H1 (cell line): ENCODE results near the gene TBX3. TPM values are rescaled to one million over a fixed set of nuclear protein-coding genes. Genes with fewer than 3 reads are reported as not detected.

Experiments
- CTCF ChIA-PET: fragments of 300-600 bp; sonication (Branson Sonifier 250); formaldehyde crosslinking; loops from one replicate; lab custom pipeline; 2021; ENCODE audit not compliant: partially characterized antibody; lab: Charles Lee
- POLR2A ChIA-PET: fragments of 300-600 bp; sonication (Branson Sonifier 250); formaldehyde crosslinking; loops from one replicate; lab custom pipeline; 2021; ENCODE audit warnings: inconsistent platforms; ENCODE audit not compliant: partially characterized antibody; lab: Charles Lee
- DNase-seq, 2 experiments: peaks; one replicate each; pipeline versions ENCODE4 v3.0.0 to v3.0.0-alpha.2; 2010 to 2022; ENCODE audit warnings: low spot score in 2 of 2, low read depth in 1 of 2, mixed read lengths in 1 of 2
- FAIRE-seq: peaks from 2 replicates; lab custom pipeline; 2011; peaks lifted over from hg19 to GRCh38; lab: Jason Lieb, UNC
- H2AFZ ChIP-seq: 2 replicates; pipeline ENCODE4 v1.8.1; 2012; ENCODE audit warnings: low read length, inconsistent platforms
- H2AK5ac ChIP-seq: 2 replicates; pipeline ENCODE4 v1.6.1; 2013; ENCODE audit warnings: low read depth, low read length
- H2BK120ac ChIP-seq: replicated peaks from 2 replicates; pipeline ENCODE3; 2013; ENCODE audit warnings: low read depth, low read length, inconsistent platforms
- H2BK12ac ChIP-seq: 2 replicates; pipeline ENCODE4 v1.6.1; 2013; ENCODE audit warnings: low read depth, low read length
- H2BK15ac ChIP-seq: 2 replicates; pipeline ENCODE4 v1.6.1; 2013; ENCODE audit warnings: low read length
- H2BK20ac ChIP-seq: 2 replicates; pipeline ENCODE4 v1.6.1; 2013; ENCODE audit warnings: low read length
- H2BK5ac ChIP-seq: 2 replicates; pipeline ENCODE4 v1.6.1; 2013; ENCODE audit warnings: low read depth, low read length
- H3K14ac ChIP-seq: 2 replicates; pipeline ENCODE4 v1.6.1; 2013; ENCODE audit warnings: inconsistent platforms; ENCODE audit not compliant: insufficient read length
- H3K18ac ChIP-seq: 2 replicates; pipeline ENCODE4 v1.6.1; 2013; ENCODE audit warnings: low read length; ENCODE audit errors: extremely low read depth
- H3K23ac ChIP-seq: 2 replicates; pipeline ENCODE4 v1.6.1; 2013; ENCODE audit warnings: inconsistent platforms; ENCODE audit not compliant: insufficient read length
- H3K23me2 ChIP-seq: 2 replicates; pipeline ENCODE4 v1.6.1; 2013; ENCODE audit warnings: low read depth, low read length
- H3K27ac ChIP-seq: 2 replicates; pipeline ENCODE4 v1.6.1; 2011; ENCODE audit warnings: low read depth, low read length, inconsistent platforms
- H3K27me3 ChIP-seq, 4 experiments: replicated peaks in 1 of 4; 1 replicate in 1 of 4; 2 replicates in 3 of 4; pipeline versions ENCODE4 v1.6.1 to v1.8.1; 2011 to 2013; ENCODE audit warnings: low read length in 3 of 4, mild to moderate bottlenecking in 3 of 4, inconsistent platforms in 2 of 4, mixed read lengths in 2 of 4, moderate library complexity in 1 of 4; ENCODE audit not compliant: control insufficient read depth in 3 of 4, insufficient read depth in 3 of 4; ENCODE audit errors: extremely low read depth in 1 of 4
- H3K36me3 ChIP-seq, 4 experiments: 2 replicates each; pipeline versions ENCODE4 v1.6.1 to v1.8.1; 2011 to 2013; ENCODE audit warnings: mild to moderate bottlenecking in 4 of 4, low read length in 3 of 4, moderate library complexity in 2 of 4, control low read depth in 1 of 4, inconsistent platforms in 1 of 4; ENCODE audit not compliant: insufficient read depth in 4 of 4, control insufficient read depth in 2 of 4
- H3K4ac ChIP-seq: replicated peaks from 2 replicates; pipeline ENCODE3; 2013; ENCODE audit warnings: low read length, low read depth, mixed read lengths, inconsistent platforms; ENCODE audit not compliant: insufficient read length
- H3K4me1 ChIP-seq, 4 experiments: replicated peaks in 1 of 4; 1 replicate in 1 of 4; 2 replicates in 3 of 4; pipeline versions ENCODE4 v1.6.1 to v1.8.1; 2011 to 2013; ENCODE audit warnings: low read length in 3 of 4, inconsistent platforms in 2 of 4, mixed read lengths in 1 of 4; ENCODE audit not compliant: insufficient read depth in 4 of 4, control insufficient read depth in 3 of 4
- H3K4me2 ChIP-seq, 2 experiments: 2 replicates each; pipeline versions ENCODE4 v1.6.1 to v1.8.1; 2011 to 2013; ENCODE audit warnings: low read depth in 2 of 2, low read length in 2 of 2, control low read depth in 1 of 2, inconsistent platforms in 1 of 2, mild to moderate bottlenecking in 1 of 2; ENCODE audit not compliant: insufficient read depth in 1 of 2
- H3K4me3 ChIP-seq, 4 experiments: fragments of 200-600, 300-600 bp in 1 of 4; sonication (generic), shearing (Covaris generic), sonication (Bioruptor Twin) in 1 of 4; 2 replicates each; pipeline versions ENCODE4 v1.5.1 to v1.8.1; 2011 to 2016; ENCODE audit warnings: low read length in 4 of 4, low read depth in 3 of 4, control low read depth in 2 of 4, inconsistent platforms in 2 of 4, mild to moderate bottlenecking in 2 of 4, mixed read lengths in 1 of 4, moderate library complexity in 1 of 4; ENCODE audit not compliant: insufficient read depth in 2 of 4; ENCODE audit errors: extremely low read depth in 1 of 4
- H3K56ac ChIP-seq: replicated peaks from 2 replicates; pipeline ENCODE3; 2013; ENCODE audit warnings: low read depth, mild to moderate bottlenecking, mixed read lengths, low read length, inconsistent platforms; ENCODE audit not compliant: insufficient read length
- H3K79me1 ChIP-seq: 2 replicates; pipeline ENCODE4 v1.6.1; 2013; ENCODE audit warnings: low read depth, low read length, control low read depth
- H3K79me2 ChIP-seq, 2 experiments: 2 replicates each; pipeline versions ENCODE4 v1.6.1 to v1.8.1; 2012 to 2013; ENCODE audit warnings: low read length in 2 of 2, mild to moderate bottlenecking in 2 of 2, inconsistent platforms in 1 of 2; ENCODE audit not compliant: insufficient read depth in 2 of 2, control insufficient read depth in 1 of 2
- H3K9ac ChIP-seq, 4 experiments: replicated peaks in 1 of 4; 1 replicate in 1 of 4; 2 replicates in 3 of 4; pipeline versions ENCODE4 v1.6.1 to v1.8.1; 2011 to 2013; ENCODE audit warnings: low read depth in 3 of 4, low read length in 3 of 4, control low read depth in 2 of 4, mild to moderate bottlenecking in 2 of 4, moderate library complexity in 2 of 4, inconsistent platforms in 1 of 4; ENCODE audit errors: extremely low read depth in 1 of 4
- H3K9me3 ChIP-seq, 2 experiments: 2 replicates each; pipeline versions ENCODE4 v1.6.1 to v1.8.1; 2012 to 2013; ENCODE audit warnings: mild to moderate bottlenecking in 2 of 2, moderate library complexity in 2 of 2, control low read depth in 1 of 2, inconsistent platforms in 1 of 2, low read depth in 1 of 2, low read length in 1 of 2, mixed read lengths in 1 of 2; ENCODE audit not compliant: insufficient read depth in 2 of 2
- H4K20me1 ChIP-seq, 2 experiments: replicated peaks in 1 of 2; 2 replicates each; pipeline versions ENCODE3 to v1.8.1; 2011 to 2013; ENCODE audit warnings: inconsistent platforms in 2 of 2, low read length in 2 of 2, mild to moderate bottlenecking in 1 of 2; ENCODE audit not compliant: insufficient read depth in 2 of 2, control insufficient read depth in 1 of 2
- H4K5ac ChIP-seq: 2 replicates; pipeline ENCODE4 v1.6.1; 2013; ENCODE audit warnings: low read length, low read depth, mixed read lengths, inconsistent platforms; ENCODE audit not compliant: insufficient read length
- H4K8ac ChIP-seq: 2 replicates; pipeline ENCODE4 v1.8.0; 2013; ENCODE audit warnings: mild to moderate bottlenecking, moderate library complexity, low read length, inconsistent platforms; ENCODE audit not compliant: insufficient read depth; ENCODE audit errors: extremely low read depth
- H4K91ac ChIP-seq: replicated peaks from 2 replicates; pipeline ENCODE3; 2013; ENCODE audit warnings: low read length, mixed read lengths, inconsistent platforms; ENCODE audit not compliant: insufficient read length
- CEBPB ChIP-seq: IDR thresholded peaks from 2 replicates; pipeline ENCODE4 v1.6.1; 2012; ENCODE audit warnings: low read depth, low read length
- EGR1 ChIP-seq: IDR thresholded peaks from 2 replicates; pipeline ENCODE4 v1.6.1; 2011; ENCODE audit warnings: low read depth, low read length, borderline replicate concordance
- GABPA ChIP-seq: IDR thresholded peaks from 2 replicates; pipeline ENCODE4 v1.6.1; 2011; ENCODE audit warnings: mild to moderate bottlenecking, low read length, moderate library complexity, borderline replicate concordance; ENCODE audit not compliant: insufficient read depth
- JUND ChIP-seq: IDR thresholded peaks from 2 replicates; pipeline ENCODE4 v1.6.1; 2011; ENCODE audit warnings: mild to moderate bottlenecking, improper control_type of control experiment, low read length
- KDM4A ChIP-seq: IDR thresholded peaks from one replicate; pipeline ENCODE4 v1.7.1; 2012; ENCODE audit warnings: low read depth, mild to moderate bottlenecking, moderate library complexity, low read length, inconsistent platforms; ENCODE audit not compliant: severe bottlenecking
- KDM5A ChIP-seq: fragments of 200-600 bp; IDR thresholded peaks from 2 replicates; pipeline ENCODE4 v1.7.1; 2012; ENCODE audit warnings: mild to moderate bottlenecking, low read length, inconsistent platforms, mixed read lengths
- NANOG ChIP-seq: IDR thresholded peaks from 2 replicates; pipeline ENCODE4 v1.6.1; 2011; ENCODE audit warnings: low read length, low read depth, mild to moderate bottlenecking, inconsistent platforms; ENCODE audit not compliant: insufficient read depth, poor library complexity, severe bottlenecking
- RAD21 ChIP-seq, 2 experiments: IDR thresholded peaks in 1 of 2; conservative IDR thresholded peaks in 1 of 2; 2 replicates each; pipeline ENCODE4 v1.6.1; 2011; ENCODE audit warnings: low read depth in 2 of 2, low read length in 2 of 2, improper control_type of control experiment in 1 of 2, inconsistent platforms in 1 of 2, mild to moderate bottlenecking in 1 of 2, moderate library complexity in 1 of 2
- RXRA ChIP-seq: IDR thresholded peaks from 2 replicates; pipeline ENCODE4 v1.6.1; 2011; ENCODE audit warnings: low read depth, mild to moderate bottlenecking, low read length, moderate library complexity; ENCODE audit not compliant: insufficient read depth
- SP1 ChIP-seq: IDR thresholded peaks from 2 replicates; pipeline ENCODE4 v1.6.1; 2011; ENCODE audit warnings: low read depth, low read length
- TAF1 ChIP-seq: IDR thresholded peaks from 2 replicates; pipeline ENCODE4 v1.6.1; 2011; ENCODE audit warnings: mild to moderate bottlenecking, low read depth, low read length
- TBP ChIP-seq: IDR thresholded peaks from 2 replicates; pipeline ENCODE4 v1.6.1; 2011; ENCODE audit warnings: low read depth, low read length, improper control_type of control experiment
- YY1 ChIP-seq: IDR thresholded peaks from 2 replicates; pipeline ENCODE4 v1.6.1; 2011; ENCODE audit warnings: low read depth, mild to moderate bottlenecking, low read length
- WGBS, 2 experiments: shearing (Covaris generic) in 1 of 2; methylation state at CpG; one replicate each; pipeline versions ENCODE4 v1.1.6 to v1.1.7; 2013 to 2015; ENCODE audit warnings: low lambda C conversion rate in 2 of 2, mixed read lengths in 2 of 2, inconsistent platforms in 1 of 2, low coverage in 1 of 2, missing lambda C conversion rate in 1 of 2; ENCODE audit not compliant: insufficient replicate concordance in 2 of 2, insufficient coverage in 1 of 2, insufficient read length in 1 of 2; ENCODE audit errors: extremely low coverage in 1 of 2, missing lambda C conversion rate in 1 of 2; 5-methylcytosine and 5-hydroxymethylcytosine counted together
- polyA plus RNA-seq, 7 experiments: library from polyadenylated mRNA; depleted of rRNA in 3 of 7; stranded (reverse) in 5 of 7; unstranded in 2 of 7; fragments of >200 nt in 5 of 7; fragments of 200-250 nt in 2 of 7; gene quantifications; 1 replicate in 5 of 7; 2 replicates in 1 of 7; 4 replicates in 1 of 7; pipeline versions ENCODE4 v1.2.1 to v1.2.3, GENCODE V29; 2011 to 2013; ENCODE audit warnings: missing spikeins in 2 of 7, mixed read lengths in 2 of 7
- total RNA-seq: library from RNA; stranded (reverse); fragmentation: NEBNext Ultra II Directional; extraction: Animal tissue kit (Norgen Biotek cat#: 25700); gene quantifications from 2 replicates; pipeline ENCODE4 v1.2.1, GENCODE V29; 2021
- TF ChIP-seq, protein P1 (sequence below): IDR thresholded peaks from 2 replicates; pipeline ENCODE4 v1.6.1; 2011; ENCODE audit warnings: low read depth, mild to moderate bottlenecking, low read length; ENCODE audit not compliant: insufficient read depth

The TBX3 gene
- total and polyA plus RNA-seq, 2 of the 8 experiments (the other 6 are each of a cell fraction or from before 2014, with no cell fraction given), result 0.09 to 1.0 TPM

DNA sequence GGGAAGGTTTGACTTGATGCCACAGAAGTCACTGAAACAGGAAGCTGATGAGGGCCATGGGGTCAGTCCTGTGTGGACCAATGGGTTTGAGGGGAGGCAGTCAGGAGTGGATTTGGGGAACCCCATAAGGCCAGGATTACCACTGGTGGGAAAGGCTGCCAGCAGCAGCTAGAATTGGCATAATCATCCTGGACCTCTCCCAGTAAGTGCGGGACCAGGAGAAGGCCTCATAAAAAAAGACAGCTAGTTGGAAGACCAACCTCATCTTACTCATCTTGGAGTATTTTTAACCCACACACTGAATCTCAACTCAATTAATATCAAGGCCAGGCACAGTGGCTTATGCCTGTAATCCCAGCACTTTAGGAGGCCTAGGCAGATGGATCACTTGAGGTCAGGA, 22.7 kb downstream of the TBX3 start:
- Histone ChIP-seq H4K91ac (no peak overlapping the region), H2BK12ac (no peak overlapping the region), H3K23me2 (no peaks in the 10 kb centered on the region), H3K27ac (no peak overlapping the region), H3K9me3 (no peaks in the 10 kb centered on the region), H3K4ac (no peak overlapping the region), H2BK120ac (no peak overlapping the region), H3K4me3 (no peak overlapping the region), H2BK15ac (no peak overlapping the region), H4K8ac (no peak overlapping the region; the same call in 1 of the 2 replicates), H3K23ac (no peak overlapping the region), H3K79me2 (no peaks in the 10 kb centered on the region), H2AFZ (no peak overlapping the region), H3K4me2 (no peak overlapping the region), H3K79me1 (no peaks in the 10 kb centered on the region), H4K5ac (no peak overlapping the region), H3K14ac (no peak overlapping the region), H3K9ac (no peak overlapping the region), H2BK20ac (no peak overlapping the region), H3K27me3 (peaks cover 31 to 41% (median 37%) of the 10 kb centered on the region in 4 experiments), H2BK5ac (no peak overlapping the region), H3K4me1 (peaks cover 8 to 24% (median 16%) of the 10 kb centered on the region in 4 experiments), H2AK5ac (no peak overlapping the region), H3K56ac (no peak overlapping the region), H3K18ac (no peak overlapping the region), H3K36me3 (no peaks in the 10 kb centered on the region), H4K20me1 (peaks cover 0 to 4% of the 10 kb centered on the region in 2 experiments)
- DNase-seq (no peak), FAIRE-seq (no peak)
- POLR2A ChIA-PET, result no interaction called here
- CTCF ChIA-PET, result interaction anchor here (0.6 to 1.4 kb wide), 10 partner anchors 22 to 1091 kb away, joined by 3 to 7 read pairs (median 3); no protein-coding TSS in a partner anchor
- WGBS, 2 experiments, result 93% methylated on average over 1 of the region's 1 CpG; no CpG with 5 or more reads in 1 of the 2 experiments
- TF ChIP-seq SP1 (no peak), GABPA (no peak), NANOG (no peak), CEBPB (no peak), TBP (no peak), RXRA (no peak), TAF1 (no peak), EGR1 (no peak), KDM5A (no peak), KDM4A (no peak), YY1 (no peak), JUND (no peak), RAD21 (IDR thresholded peaks at IDR 0.05 in 1 of 2, conservative IDR thresholded peaks at IDR 0.05 in 1 of 2; ENCODE audit: low read depth in 2 of 2, low read length in 2 of 2) (no peak)
- TF ChIP-seq, protein P1, sequence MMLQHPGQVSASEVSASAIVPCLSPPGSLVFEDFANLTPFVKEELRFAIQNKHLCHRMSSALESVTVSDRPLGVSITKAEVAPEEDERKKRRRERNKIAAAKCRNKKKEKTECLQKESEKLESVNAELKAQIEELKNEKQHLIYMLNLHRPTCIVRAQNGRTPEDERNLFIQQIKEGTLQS, result no peak
